Esophagus squamous epithelium (tissue), 4 donors: ENCODE data around the gene HSD17B12.

Source experiments
- POLR2A ChIP-seq, 4 donors: fragments of 450-650 bp; IDR thresholded peaks; one replicate each; pipeline ENCODE4 v1.6.1; 2017; ENCODE audit warnings: antibody characterized with exemption in 4 of 4, mild to moderate bottlenecking in 4 of 4, moderate library complexity in 3 of 4
- TF ChIP-seq, protein P1 (sequence below), 6 experiments: fragments of 450-650 bp in 4 of 6; fragments of 200-600 bp in 2 of 6; sonication (generic) in 2 of 6; IDR thresholded peaks; one replicate each; pipeline ENCODE4 v1.5.1; 2016 to 2019; ENCODE audit warnings: antibody characterized with exemption in 6 of 6, mild to moderate bottlenecking in 4 of 6, moderate library complexity in 4 of 6

DNA sequence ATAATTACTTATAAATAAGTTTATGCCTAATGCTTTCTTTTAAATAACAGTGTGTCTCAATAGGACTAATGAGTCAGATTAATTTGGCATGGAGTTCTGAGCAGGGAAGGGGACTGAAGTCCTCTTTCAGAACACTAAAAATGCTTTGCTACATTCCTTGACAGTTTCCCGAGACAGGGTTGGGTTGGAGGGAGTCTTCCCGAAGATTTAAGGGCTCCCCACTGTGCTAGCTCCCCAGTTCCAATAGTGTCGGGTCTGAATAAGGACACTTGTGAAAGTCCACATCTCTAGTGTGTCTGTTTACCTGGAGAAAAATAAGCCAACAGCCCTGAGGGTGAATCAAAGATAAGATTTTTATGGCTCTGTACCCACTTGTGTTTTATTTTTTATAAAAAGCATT is 41.8 kb upstream of the HSD17B12 start:
- TF ChIP-seq, protein P1, sequence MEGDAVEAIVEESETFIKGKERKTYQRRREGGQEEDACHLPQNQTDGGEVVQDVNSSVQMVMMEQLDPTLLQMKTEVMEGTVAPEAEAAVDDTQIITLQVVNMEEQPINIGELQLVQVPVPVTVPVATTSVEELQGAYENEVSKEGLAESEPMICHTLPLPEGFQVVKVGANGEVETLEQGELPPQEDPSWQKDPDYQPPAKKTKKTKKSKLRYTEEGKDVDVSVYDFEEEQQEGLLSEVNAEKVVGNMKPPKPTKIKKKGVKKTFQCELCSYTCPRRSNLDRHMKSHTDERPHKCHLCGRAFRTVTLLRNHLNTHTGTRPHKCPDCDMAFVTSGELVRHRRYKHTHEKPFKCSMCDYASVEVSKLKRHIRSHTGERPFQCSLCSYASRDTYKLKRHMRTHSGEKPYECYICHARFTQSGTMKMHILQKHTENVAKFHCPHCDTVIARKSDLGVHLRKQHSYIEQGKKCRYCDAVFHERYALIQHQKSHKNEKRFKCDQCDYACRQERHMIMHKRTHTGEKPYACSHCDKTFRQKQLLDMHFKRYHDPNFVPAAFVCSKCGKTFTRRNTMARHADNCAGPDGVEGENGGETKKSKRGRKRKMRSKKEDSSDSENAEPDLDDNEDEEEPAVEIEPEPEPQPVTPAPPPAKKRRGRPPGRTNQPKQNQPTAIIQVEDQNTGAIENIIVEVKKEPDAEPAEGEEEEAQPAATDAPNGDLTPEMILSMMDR (IDR thresholded peaks at IDR 0.05), result no peak
- no peak for TF ChIP-seq POLR2A (IDR thresholded peaks at IDR 0.05)
